22Rv1 (cell line): ENCODE measurements around the gene ARHGAP40.

Experiments used
- H3K27ac ChIP-seq: fragments of 450-650 bp; 2 replicates; pipeline ENCODE4 v1.5.1; 2017
- CTCF ChIP-seq: fragments of 450-650 bp; IDR thresholded peaks from 2 replicates; pipeline ENCODE4 v1.5.1; 2017; ENCODE audit warnings: mild to moderate bottlenecking
- ZFX ChIP-seq: fragments of 450-650 bp; IDR thresholded peaks from 2 replicates; pipeline ENCODE4 v1.6.1; 2017; ENCODE audit warnings: antibody characterized with exemption, borderline replicate concordance

Gene ARHGAP40

GRCh38 chr20:38685853-38686473 is 84.4 kb downstream of the ARHGAP40 start:
- TF ChIP-seq CTCF (no peak), ZFX (no peak)
- no peak overlapping the region for H3K27ac ChIP-seq

- no peak overlapping the region for H3K27ac ChIP-seq
- TF ChIP-seq CTCF, result no peak
- TF ChIP-seq ZFX, result no peak
Observed at GRCh38 chr20:38692436-38693411, 91.1 kb downstream of the ARHGAP40 start.

GRCh38 chr20:38697306-38697705 is 95.7 kb downstream of the ARHGAP40 start:
- no peak for TF ChIP-seq ZFX
- no peak for TF ChIP-seq CTCF
- H3K27ac ChIP-seq, result no peak overlapping the region

- no peak for TF ChIP-seq ZFX
- TF ChIP-seq CTCF, result no peak
- H3K27ac ChIP-seq, result no peak overlapping the region
Observed at GRCh38 chr20:38698541-38698940, 96.9 kb downstream of the ARHGAP40 start.

- no peak overlapping the region for H3K27ac ChIP-seq
- TF ChIP-seq CTCF (no peak), ZFX (no peak)
Observed at GRCh38 chr20:38700141-38700540, 98.5 kb downstream of the ARHGAP40 start.
